Inflammatory macrophage (primary cell): ENCODE measurements around the gene TANGO2.

ENCODE experiments used
- DNase-seq, 2 donors: peaks; one replicate each; pipeline ENCODE4 v3.0.0-alpha.2; 2020 to 2022

Gene TANGO2

GRCh38 chr22:20027966-20028854, 7.3 kb downstream of the TANGO2 start:
- DNase-seq: peak in 1 of 2 donors; percentile 10

GRCh38 chr22:20028855-20029549, 8.1 kb downstream of the TANGO2 start:
- no peak for DNase-seq

- peak; percentile 7 to 36 for DNase-seq
Observed at GRCh38 chr22:20029550-20030225, 8.8 kb downstream of the TANGO2 start.

- DNase-seq: no peak
Observed at GRCh38 chr22:20031732-20032406, 11.0 kb downstream of the TANGO2 start.

- DNase-seq: no peak
Observed at GRCh38 chr22:20032407-20032991, 11.6 kb downstream of the TANGO2 start.

GRCh38 chr22:20033045-20033706, 12.3 kb downstream of the TANGO2 start:
- DNase-seq: no peak

GRCh38 chr22:20034143-20034542, 13.2 kb downstream of the TANGO2 start:
- DNase-seq: no peak

GRCh38 chr22:20035375-20036083, 14.6 kb downstream of the TANGO2 start:
- no peak for DNase-seq

GRCh38 chr22:20036084-20036482, 15.2 kb downstream of the TANGO2 start:
- DNase-seq: no peak

- DNase-seq: no peak
Observed at GRCh38 chr22:20036535-20037392, 15.9 kb downstream of the TANGO2 start.

GRCh38 chr22:20037419-20037818, 16.5 kb downstream of the TANGO2 start:
- peak in 1 of 2 donors; percentile 43 for DNase-seq

GRCh38 chr22:20038574-20038973, 17.7 kb downstream of the TANGO2 start:
- no peak for DNase-seq

GRCh38 chr22:20039683-20040325, 18.9 kb downstream of the TANGO2 start:
- DNase-seq: no peak

- no peak for DNase-seq
Observed at GRCh38 chr22:20040327-20041200, 19.7 kb downstream of the TANGO2 start.

GRCh38 chr22:20043057-20043996, 22.4 kb downstream of the TANGO2 start:
- DNase-seq: no peak

GRCh38 chr22:20043997-20044342, 23.1 kb downstream of the TANGO2 start:
- no peak for DNase-seq

- DNase-seq: no peak
Observed at GRCh38 chr22:20044495-20045151, 23.7 kb downstream of the TANGO2 start.
